Muscle of back (tissue), 11 donors: ENCODE measurements around the gene FNDC3B. TPM values are rescaled to one million over a fixed set of nuclear protein-coding genes. Genes with fewer than 3 reads are reported as not detected.
A peak's percentile ranks its signal among the peaks of the same experiment; 100 is the strongest.

Source experiments
- DNase-seq, 3 donors: peaks; one replicate each; pipeline versions ENCODE4 v3.0.0 to v3.0.0-alpha.2; 2013
- polyA plus RNA-seq, 10 donors: library from polyadenylated mRNA; unstranded; fragments of 120-200 nt; gene quantifications; one replicate each; pipeline ENCODE4 v1.2.1, GENCODE V29; 2013; ENCODE audit not compliant: insufficient read length in 10 of 10

FNDC3B gene
- polyA plus RNA-seq, 10 donors: 53.2 to 77.3 (median 67.4) TPM

GRCh38 chr3:172257648-172258400 lies 218.4 kb downstream of the FNDC3B start:
- peak in 1 of 3 donors; percentile 59 for DNase-seq

- peak; percentile 52 to 89 (median 80) for DNase-seq
These were observed 219.2 kb downstream of the FNDC3B start for GRCh38 chr3:172258624-172259023.

- peak; percentile 64 to 89 (median 77) for DNase-seq
These were observed 219.7 kb downstream of the FNDC3B start for GRCh38 chr3:172259111-172259541.

GRCh38 chr3:172259726-172260248 lies 220.4 kb downstream of the FNDC3B start:
- no peak for DNase-seq

GRCh38 chr3:172260381-172260780 lies 221.0 kb downstream of the FNDC3B start:
- DNase-seq: no peak

GRCh38 chr3:172261054-172261453 lies 221.7 kb downstream of the FNDC3B start:
- no peak for DNase-seq

GRCh38 chr3:172262991-172263608 lies 223.7 kb downstream of the FNDC3B start:
- DNase-seq: peak in 1 of 3 donors; percentile 61

GRCh38 chr3:172263781-172264486 lies 224.6 kb downstream of the FNDC3B start:
- DNase-seq: no peak

- no peak for DNase-seq
These were observed 226.7 kb downstream of the FNDC3B start for GRCh38 chr3:172266103-172266502.

- DNase-seq: no peak
These were observed 229.0 kb downstream of the FNDC3B start for GRCh38 chr3:172268425-172268824.

- peak in 2 of 3 donors; percentile 40 to 71 for DNase-seq
These were observed 229.5 kb downstream of the FNDC3B start for GRCh38 chr3:172268868-172269267.

- DNase-seq: no peak
These were observed 231.3 kb downstream of the FNDC3B start for GRCh38 chr3:172270557-172271166.

GRCh38 chr3:172271386-172271976 lies 232.1 kb downstream of the FNDC3B start:
- no peak for DNase-seq

GRCh38 chr3:172272698-172273097 lies 233.3 kb downstream of the FNDC3B start:
- peak in 1 of 3 donors; percentile 51 for DNase-seq

- DNase-seq: no peak
These were observed 234.0 kb downstream of the FNDC3B start for GRCh38 chr3:172273378-172273777.

- DNase-seq: no peak
These were observed 235.5 kb downstream of the FNDC3B start for GRCh38 chr3:172274906-172275305.

- DNase-seq: no peak
These were observed 236.2 kb downstream of the FNDC3B start for GRCh38 chr3:172275586-172275985.

GRCh38 chr3:172276103-172276502 lies 236.7 kb downstream of the FNDC3B start:
- no peak for DNase-seq

- no peak for DNase-seq
These were observed 237.8 kb downstream of the FNDC3B start for GRCh38 chr3:172277151-172277652.

GRCh38 chr3:172279191-172279640 lies 239.8 kb downstream of the FNDC3B start:
- DNase-seq: peak in 1 of 3 donors; percentile 61

- no peak for DNase-seq
These were observed 240.6 kb downstream of the FNDC3B start for GRCh38 chr3:172279974-172280373.
